Sigmoid colon (tissue), 7 donors: Measurements from ENCODE around the gene CLCN2. TPM values are rescaled to one million over a fixed set of nuclear protein-coding genes. Genes with fewer than 3 reads are reported as not detected.

Experiments
- DNase-seq: peaks from one replicate; pipeline ENCODE4 v3.0.0-alpha.2; 2019
- H3K27ac ChIP-seq, 4 donors: fragments of 200-600 bp; sonication (generic); one replicate each; pipeline ENCODE4 v1.5.1; 2016 to 2019; ENCODE audit warnings: mild to moderate bottlenecking in 1 of 4
- H3K27me3 ChIP-seq, 3 donors: fragments of 200-600 bp; sonication (generic); one replicate each; pipeline ENCODE4 v1.5.1; 2019; ENCODE audit warnings: mild to moderate bottlenecking in 1 of 3
- H3K36me3 ChIP-seq, 4 donors: fragments of 200-600 bp; sonication (generic); one replicate each; pipeline ENCODE4 v1.5.1; 2016 to 2019
- H3K4me1 ChIP-seq, 4 donors: fragments of 200-600 bp; sonication (generic); one replicate each; pipeline ENCODE4 v1.5.1; 2017 to 2019
- H3K4me3 ChIP-seq, 4 donors: fragments of 200-600 bp; sonication (generic); one replicate each; pipeline ENCODE4 v1.5.1; 2017 to 2019; ENCODE audit warnings: mild to moderate bottlenecking in 2 of 4, moderate library complexity in 1 of 4
- H3K9me3 ChIP-seq, 4 donors: fragments of 200-600 bp in 3 of 4; sonication (generic) in 3 of 4; one replicate each; pipeline versions ENCODE4 v1.5.1 to v1.6.1; 2013 to 2019
- EP300 ChIP-seq, 4 donors: sonication (generic); formaldehyde crosslinking; IDR thresholded peaks; one replicate each; pipeline ENCODE4 v1.6.1; 2017; ENCODE audit warnings: antibody characterized with exemption in 4 of 4
- POLR2A ChIP-seq, 2 donors: fragments of 450-650 bp; IDR thresholded peaks; one replicate each; pipeline ENCODE4 v1.6.1; 2016; ENCODE audit warnings: antibody characterized with exemption in 2 of 2, mild to moderate bottlenecking in 2 of 2, moderate library complexity in 2 of 2
- POLR2AphosphoS5 ChIP-seq, 4 donors: sonication (generic); formaldehyde crosslinking; IDR thresholded peaks; one replicate each; pipeline ENCODE4 v1.6.1; 2017; ENCODE audit warnings: antibody characterized with exemption in 4 of 4
- WGBS, 2 donors: extraction: QIAGEN DNeasy Blood & Tissue Kit; methylation state at CpG; one replicate each; pipeline ENCODE4 v1.1.7; 2013; 5-methylcytosine and 5-hydroxymethylcytosine counted together
- intact Hi-C: fragments of 100-400 bp; cut with DNase I; formaldehyde crosslinking; loops from one replicate; pipeline ENCODE4 v1.15.1; 2023
- polyA plus RNA-seq, 3 donors: library from polyadenylated mRNA; stranded (reverse); fragments of 200-250 nt; gene quantifications; one replicate each; pipeline ENCODE4 v1.2.3, GENCODE V29; 2013
- total RNA-seq, 4 donors: library from RNA; depleted of rRNA; stranded (reverse); fragments of >200 nt; gene quantifications; one replicate each; pipeline ENCODE4 v1.1.0, GENCODE V29; 2016
- TF ChIP-seq, protein P1 (sequence below), 4 experiments: fragments of 450-650 bp in 3 of 4; fragments of 200-600 bp in 1 of 4; IDR thresholded peaks; one replicate each; pipeline ENCODE4 v1.5.1; 2016 to 2019; ENCODE audit warnings: antibody characterized with exemption in 4 of 4, mild to moderate bottlenecking in 3 of 4, moderate library complexity in 2 of 4
- donor health status: healthy with polysubstance abuse.
- donor health status: Bipolar disorder and iron deficiency.
- donor health status: healthy.

CLCN2 gene
- total and polyA plus RNA-seq, 7 donors, result 1.6 to 30.2 (median 3.3) TPM

DNA sequence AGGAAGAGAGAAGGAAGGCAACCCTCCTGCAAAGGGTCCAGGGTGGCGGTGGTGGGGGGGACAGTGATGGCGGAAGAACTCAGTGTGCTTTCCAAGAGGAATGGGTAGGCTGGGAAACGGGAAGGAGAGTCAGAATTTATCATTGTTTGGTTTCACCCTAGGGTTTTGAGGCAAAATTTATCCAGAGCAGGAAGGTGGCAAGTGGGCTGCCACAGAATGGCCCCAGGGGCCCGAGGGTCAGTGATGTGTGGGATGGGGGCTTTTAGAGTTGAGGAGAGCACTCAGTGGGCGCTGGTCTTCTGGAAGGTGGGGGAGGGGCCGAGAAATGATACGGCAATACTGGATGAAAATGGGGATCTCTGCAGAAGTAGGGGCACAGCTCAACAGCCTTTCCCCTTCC lies 23.4 kb downstream of the CLCN2 start:
- TF ChIP-seq EP300 (IDR thresholded peaks at IDR 0.05), result no peak
- TF ChIP-seq POLR2AphosphoS5 (IDR thresholded peaks at IDR 0.05), result no peak
- Histone ChIP-seq H3K27me3 (no peaks in the 10 kb centered on the region), H3K4me1 (peaks cover 3 to 42% (median 42%) of the 10 kb centered on the region in 4 donors), H3K36me3 (peaks cover 13 to 42% (median 37%) of the 10 kb centered on the region in 4 donors), H3K9me3 (no peaks in the 10 kb centered on the region), H3K27ac (peak overlapping the region; percentile 95 to 100 (median 99)), H3K4me3 (peak overlapping the region in 3 of 4 donors; percentile 34 to 97 (median 41))
- 77 to 86% methylated on average over 7 of the region's 7 CpGs for WGBS, 2 donors
- intact Hi-C loops, result loop anchor here (1.0 to 10.0 kb wide), 3 partner anchors 24 to 703 kb away; partner anchors contain the start of genes EIF4G1 and KLHL24
- no peak for DNase-seq

DNA sequence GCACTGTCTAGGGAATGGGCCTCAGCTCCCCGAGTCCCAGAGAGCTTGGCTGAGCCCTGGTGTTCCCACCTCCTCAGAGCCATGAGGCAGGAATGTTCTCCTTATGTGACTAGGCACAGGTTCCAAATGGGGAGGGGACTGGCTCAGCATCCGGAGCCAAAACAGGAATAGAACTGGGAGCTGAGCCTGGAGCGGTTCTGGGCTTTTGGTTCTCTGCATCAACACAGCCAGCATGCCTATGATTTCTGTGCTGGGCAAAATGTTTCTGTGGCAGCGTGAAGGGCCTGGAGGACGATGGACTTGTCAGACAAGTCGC lies 24.0 kb downstream of the CLCN2 start, which contains the start of gene FAM131A:
TSS of gene FAM131A (plus strand) at position 202 of the 316 bp plus-strand sequence. CDS start at position 233, 31 bp downstream.
- Histone ChIP-seq H3K9me3 (no peaks in the 10 kb centered on the region), H3K4me3 (peak within 1 kb of the TSS; percentile 73 to 97 (median 86)), H3K27ac (peak within 1 kb of the TSS; percentile 95 to 100 (median 99)), H3K36me3 (peaks cover 7 to 42% (median 37%) of the 10 kb centered on the region in 4 donors), H3K27me3 (no peaks in the 10 kb centered on the region), H3K4me1 (peaks cover 3 to 42% (median 42%) of the 10 kb centered on the region in 4 donors)
- intact Hi-C loops, result loop anchor here (1.0 to 10.0 kb wide), 2 partner anchors 23 to 703 kb away; partner anchors contain the start of genes EIF4G1 and KLHL24
- DNase-seq, result peak; percentile 93
- TF ChIP-seq, protein P1, sequence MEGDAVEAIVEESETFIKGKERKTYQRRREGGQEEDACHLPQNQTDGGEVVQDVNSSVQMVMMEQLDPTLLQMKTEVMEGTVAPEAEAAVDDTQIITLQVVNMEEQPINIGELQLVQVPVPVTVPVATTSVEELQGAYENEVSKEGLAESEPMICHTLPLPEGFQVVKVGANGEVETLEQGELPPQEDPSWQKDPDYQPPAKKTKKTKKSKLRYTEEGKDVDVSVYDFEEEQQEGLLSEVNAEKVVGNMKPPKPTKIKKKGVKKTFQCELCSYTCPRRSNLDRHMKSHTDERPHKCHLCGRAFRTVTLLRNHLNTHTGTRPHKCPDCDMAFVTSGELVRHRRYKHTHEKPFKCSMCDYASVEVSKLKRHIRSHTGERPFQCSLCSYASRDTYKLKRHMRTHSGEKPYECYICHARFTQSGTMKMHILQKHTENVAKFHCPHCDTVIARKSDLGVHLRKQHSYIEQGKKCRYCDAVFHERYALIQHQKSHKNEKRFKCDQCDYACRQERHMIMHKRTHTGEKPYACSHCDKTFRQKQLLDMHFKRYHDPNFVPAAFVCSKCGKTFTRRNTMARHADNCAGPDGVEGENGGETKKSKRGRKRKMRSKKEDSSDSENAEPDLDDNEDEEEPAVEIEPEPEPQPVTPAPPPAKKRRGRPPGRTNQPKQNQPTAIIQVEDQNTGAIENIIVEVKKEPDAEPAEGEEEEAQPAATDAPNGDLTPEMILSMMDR (IDR thresholded peaks at IDR 0.05), result peak in 1 of 4 experiments; percentile 24
- peak; percentile 55 to 84 (median 78) for TF ChIP-seq POLR2AphosphoS5 (IDR thresholded peaks at IDR 0.05)
- no peak for TF ChIP-seq EP300 (IDR thresholded peaks at IDR 0.05)
- TF ChIP-seq POLR2A (IDR thresholded peaks at IDR 0.05), result peak in 1 of 2 donors; percentile 37
- WGBS, 2 donors, result 76 to 85% methylated on average over 6 of the region's 6 CpGs

DNA sequence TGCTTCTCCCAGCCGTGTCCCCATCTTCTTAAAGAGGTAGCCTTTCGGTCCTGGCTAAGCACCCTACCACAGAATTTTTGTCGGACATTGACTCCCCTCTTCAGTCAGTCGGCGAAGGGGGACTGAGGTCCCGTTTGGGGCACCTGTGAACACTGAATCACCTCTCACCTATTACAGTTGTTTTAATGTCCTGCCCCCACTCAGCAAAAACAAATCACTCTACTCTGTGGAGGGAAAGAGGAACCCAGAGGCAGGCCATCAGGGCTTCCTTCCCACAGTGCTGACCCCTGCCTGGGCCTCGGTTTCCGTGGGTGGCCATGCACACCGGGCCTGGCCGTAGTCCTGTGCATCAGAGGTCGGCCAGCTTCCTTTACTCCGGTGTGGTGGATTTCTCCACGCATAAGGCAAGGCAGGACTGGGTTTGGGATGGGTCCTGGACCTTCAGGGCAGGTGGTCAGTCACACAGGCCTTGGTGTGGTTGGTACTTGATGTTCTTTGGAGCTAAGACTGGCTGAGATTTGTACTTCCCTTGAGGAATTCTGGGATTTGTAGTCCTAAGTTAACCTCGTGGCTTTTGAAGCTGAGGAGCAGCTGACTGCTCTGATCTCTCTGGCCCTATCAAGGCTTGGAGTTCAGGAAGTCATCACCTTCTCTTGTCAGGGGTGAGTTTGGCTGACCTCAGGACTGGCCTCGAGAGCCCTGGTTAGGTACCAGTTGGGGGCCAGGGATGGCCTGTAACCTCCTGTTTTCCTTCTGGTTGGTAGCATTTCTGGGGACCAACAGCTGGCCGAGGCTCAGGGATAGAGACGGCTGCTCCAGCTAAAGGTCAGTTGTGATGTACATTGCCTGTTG lies 24.6 kb downstream of the CLCN2 start:
- TF ChIP-seq POLR2AphosphoS5 (IDR thresholded peaks at IDR 0.05), result peak; percentile 58 to 80 (median 63)
- no peak for TF ChIP-seq POLR2A (IDR thresholded peaks at IDR 0.05)
- Histone ChIP-seq H3K36me3 (peaks cover 4 to 42% (median 37%) of the 10 kb centered on the region in 4 donors), H3K4me1 (peaks cover 3 to 46% (median 44%) of the 10 kb centered on the region in 4 donors), H3K4me3 (peak overlapping the region; percentile 73 to 97 (median 86)), H3K9me3 (no peaks in the 10 kb centered on the region), H3K27me3 (no peaks in the 10 kb centered on the region), H3K27ac (peak overlapping the region; percentile 95 to 100 (median 99))
- 22% methylated on average over 17 of the region's 17 CpGs for WGBS, 2 donors
- peak; percentile 74 for DNase-seq
- intact Hi-C loops, result loop anchor here (1.0 to 10.0 kb wide), 2 partner anchors 22 to 702 kb away; partner anchors contain the start of genes EIF4G1 and KLHL24

DNA sequence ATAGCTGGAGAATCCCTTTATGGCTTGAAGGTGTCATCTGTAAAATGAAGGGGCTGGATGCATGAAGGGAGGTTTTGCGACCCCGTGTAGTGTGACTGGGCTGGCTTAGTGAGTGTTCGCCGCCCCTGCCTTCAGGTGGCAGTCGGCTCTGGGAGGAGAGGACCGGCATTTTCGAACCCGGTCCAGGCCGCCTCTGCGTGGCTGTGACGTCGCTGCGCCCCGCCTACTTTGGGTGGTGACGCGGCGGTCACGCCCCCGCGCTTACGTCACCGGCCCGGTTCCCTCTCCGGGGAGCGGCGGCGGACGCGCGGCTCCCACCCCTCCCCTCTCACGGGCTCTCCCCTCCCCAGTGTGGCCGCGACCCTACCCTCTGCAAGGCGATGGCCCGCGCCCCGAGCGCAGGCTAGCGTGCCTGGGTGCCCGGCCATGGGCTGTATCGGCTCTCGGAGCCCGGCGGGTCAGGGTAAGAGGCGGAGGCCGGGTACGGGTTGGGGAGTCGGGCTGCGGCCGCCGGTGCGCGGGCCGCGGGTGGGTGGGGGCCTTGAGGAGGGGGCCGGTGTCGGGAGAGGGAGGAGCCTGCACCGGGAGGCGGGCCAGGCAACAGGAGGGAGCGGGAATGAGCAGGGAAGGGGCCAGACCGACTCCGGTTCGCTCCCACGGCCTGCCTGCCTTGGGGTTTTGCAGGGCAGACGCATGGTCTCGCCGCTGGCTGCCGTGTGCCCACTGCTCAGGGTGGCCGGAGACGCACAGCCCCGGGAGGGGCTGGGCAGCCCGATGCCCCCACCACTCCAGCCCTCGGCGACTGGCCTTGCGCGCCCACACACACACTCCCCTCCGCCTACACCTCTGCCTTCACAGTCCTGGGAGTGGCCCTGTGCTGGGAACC lies 25.5 kb downstream of the CLCN2 start:
- WGBS, 2 donors, result 1% methylated on average over 77 of the region's 77 CpGs
- Histone ChIP-seq H3K27me3 (no peaks in the 10 kb centered on the region), H3K9me3 (no peaks in the 10 kb centered on the region), H3K36me3 (peaks cover 12 to 45% (median 41%) of the 10 kb centered on the region in 4 donors), H3K27ac (peak overlapping the region; percentile 95 to 100 (median 99)), H3K4me3 (peak overlapping the region; percentile 73 to 97 (median 86)), H3K4me1 (peaks cover 3 to 48% (median 45%) of the 10 kb centered on the region in 4 donors)
- TF ChIP-seq POLR2AphosphoS5 (IDR thresholded peaks at IDR 0.05), result peak; percentile 96 to 99 (median 98)
- TF ChIP-seq, protein P1 (IDR thresholded peaks at IDR 0.05), result no peak
- TF ChIP-seq POLR2A (IDR thresholded peaks at IDR 0.05), result peak; percentile 78 to 90
- TF ChIP-seq EP300 (IDR thresholded peaks at IDR 0.05), result peak in 2 of 4 donors; percentile 20 to 63
- DNase-seq, result peak; percentile 94
- intact Hi-C loops, result loop anchor here (1.0 to 10.0 kb wide), 2 partner anchors 16 to 701 kb away; partner anchors contain the start of gene KLHL24

DNA sequence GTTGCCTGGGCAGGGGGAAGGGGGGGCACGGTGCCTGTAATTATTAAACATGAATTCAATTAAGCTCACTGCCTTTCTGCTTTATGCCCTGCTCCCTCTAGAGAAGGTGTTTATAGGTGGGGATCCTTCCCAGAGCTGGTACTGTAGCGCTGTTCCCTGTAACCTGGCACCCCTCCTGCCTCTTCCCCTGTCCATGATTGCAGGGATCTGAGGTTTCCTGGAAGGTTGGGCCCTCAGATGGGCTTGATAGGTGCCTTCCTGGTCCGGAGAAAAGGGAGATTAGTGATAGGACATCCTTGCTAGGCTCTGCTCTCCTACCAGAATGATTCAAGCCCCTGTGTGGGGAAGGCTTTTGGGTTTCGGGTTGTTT lies 26.1 kb downstream of the CLCN2 start:
- TF ChIP-seq, protein P1 (IDR thresholded peaks at IDR 0.05), result no peak
- TF ChIP-seq EP300 (IDR thresholded peaks at IDR 0.05), result no peak
- TF ChIP-seq POLR2AphosphoS5 (IDR thresholded peaks at IDR 0.05), result no peak
- TF ChIP-seq POLR2A (IDR thresholded peaks at IDR 0.05), result no peak
- H3K27me3 ChIP-seq, result no peaks in the 10 kb centered on the region
- WGBS, 2 donors, result 36 to 51% methylated on average over 4 of the region's 4 CpGs
- H3K4me1 ChIP-seq, result peaks cover 3 to 48% (median 45%) of the 10 kb centered on the region in 4 donors
- peak overlapping the region in 3 of 4 donors; percentile 86 to 97 (median 87) for H3K4me3 ChIP-seq
- H3K9me3 ChIP-seq, result no peaks in the 10 kb centered on the region
- intact Hi-C loops, result loop anchor here (1.0 to 10.0 kb wide), 2 partner anchors 15 to 700 kb away; partner anchors contain the start of gene KLHL24
- DNase-seq, result no peak
- H3K27ac ChIP-seq, result peak overlapping the region; percentile 95 to 100 (median 99)
- peaks cover 17 to 51% (median 48%) of the 10 kb centered on the region in 4 donors for H3K36me3 ChIP-seq
